Transverse colon (tissue), 4 donors: ENCODE measurements around the gene NLRC5.

Source experiments
- POLR2AphosphoS5 ChIP-seq, 3 donors: sonication (generic); formaldehyde crosslinking; IDR thresholded peaks; one replicate each; pipeline ENCODE4 v1.6.1; 2016; ENCODE audit warnings: antibody characterized with exemption in 3 of 3
- TF ChIP-seq, protein P1 (sequence below), 5 experiments: fragments of 200-600 bp in 3 of 5; fragments of 450-650 bp in 2 of 5; sonication (generic) in 3 of 5; IDR thresholded peaks; 1 replicate in 2 of 5; 2 replicates in 3 of 5; pipeline ENCODE4 v1.5.1; 2016 to 2017; ENCODE audit warnings: antibody characterized with exemption in 5 of 5, inconsistent platforms in 3 of 5, mild to moderate bottlenecking in 2 of 5, moderate library complexity in 1 of 5

DNA sequence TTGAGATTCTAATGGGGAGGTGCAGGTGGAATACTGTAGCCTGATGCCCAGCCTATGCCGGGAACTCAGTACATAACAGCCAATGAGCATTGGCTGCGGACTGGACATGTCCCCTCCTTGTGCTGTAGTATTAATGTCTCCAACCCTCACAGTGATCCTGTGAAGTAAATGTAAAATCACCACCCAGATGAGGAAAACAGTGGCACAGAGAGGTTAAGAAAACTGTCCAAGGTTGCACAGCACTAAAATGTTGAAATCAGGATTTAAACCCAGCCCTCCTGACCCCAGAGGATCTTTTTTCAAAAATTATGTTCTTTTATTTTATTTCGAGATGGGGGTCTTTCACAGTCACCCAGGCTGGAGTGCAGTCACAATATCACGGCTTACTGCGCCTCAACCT is 7.9 kb downstream of the NLRC5 start:
- TF ChIP-seq, protein P1, sequence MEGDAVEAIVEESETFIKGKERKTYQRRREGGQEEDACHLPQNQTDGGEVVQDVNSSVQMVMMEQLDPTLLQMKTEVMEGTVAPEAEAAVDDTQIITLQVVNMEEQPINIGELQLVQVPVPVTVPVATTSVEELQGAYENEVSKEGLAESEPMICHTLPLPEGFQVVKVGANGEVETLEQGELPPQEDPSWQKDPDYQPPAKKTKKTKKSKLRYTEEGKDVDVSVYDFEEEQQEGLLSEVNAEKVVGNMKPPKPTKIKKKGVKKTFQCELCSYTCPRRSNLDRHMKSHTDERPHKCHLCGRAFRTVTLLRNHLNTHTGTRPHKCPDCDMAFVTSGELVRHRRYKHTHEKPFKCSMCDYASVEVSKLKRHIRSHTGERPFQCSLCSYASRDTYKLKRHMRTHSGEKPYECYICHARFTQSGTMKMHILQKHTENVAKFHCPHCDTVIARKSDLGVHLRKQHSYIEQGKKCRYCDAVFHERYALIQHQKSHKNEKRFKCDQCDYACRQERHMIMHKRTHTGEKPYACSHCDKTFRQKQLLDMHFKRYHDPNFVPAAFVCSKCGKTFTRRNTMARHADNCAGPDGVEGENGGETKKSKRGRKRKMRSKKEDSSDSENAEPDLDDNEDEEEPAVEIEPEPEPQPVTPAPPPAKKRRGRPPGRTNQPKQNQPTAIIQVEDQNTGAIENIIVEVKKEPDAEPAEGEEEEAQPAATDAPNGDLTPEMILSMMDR (IDR thresholded peaks at IDR 0.05), result no peak
- TF ChIP-seq POLR2AphosphoS5 (IDR thresholded peaks at IDR 0.05), result no peak
